Right atrium auricular region (tissue), 2 donors: ENCODE data around the gene BMPR1A. TPM values are rescaled to one million over a fixed set of nuclear protein-coding genes. Genes with fewer than 3 reads are reported as not detected.

ENCODE experiments used
- DNase-seq: peaks from one replicate; pipeline ENCODE4 v3.0.0-alpha.2; 2019; ENCODE audit warnings: low spot score
- H3K27ac ChIP-seq, 2 donors: fragments of 200-600 bp; sonication (generic); 1 replicate in 1 of 2; 2 replicates in 1 of 2; pipeline ENCODE4 v1.5.1; 2016 to 2019
- H3K27me3 ChIP-seq, 2 donors: fragments of 200-600 bp; sonication (generic); one replicate each; pipeline versions ENCODE4 v1.5.1 to v1.6.0; 2017 to 2019
- H3K36me3 ChIP-seq: fragments of 200-600 bp; sonication (generic); one replicate; pipeline ENCODE4 v1.5.1; 2016
- H3K4me1 ChIP-seq, 2 donors: fragments of 200-600 bp; sonication (generic); one replicate each; pipeline versions ENCODE4 v1.5.1 to v1.6.0; 2017 to 2019
- H3K4me3 ChIP-seq, 2 donors: fragments of 200-600 bp; sonication (generic); 1 replicate in 1 of 2; 2 replicates in 1 of 2; pipeline ENCODE4 v1.5.1; 2017 to 2019; ENCODE audit warnings: mild to moderate bottlenecking in 1 of 2, moderate library complexity in 1 of 2
- H3K9me3 ChIP-seq, 2 donors: fragments of 200-600 bp; sonication (generic); one replicate each; pipeline ENCODE4 v1.5.1; 2019
- total RNA-seq, 2 donors: library from RNA; depleted of rRNA; stranded (reverse); fragments of >200 nt; gene quantifications; one replicate each; pipeline ENCODE4 v1.1.0, GENCODE V29; 2016
- TF ChIP-seq, protein P1 (sequence below), 2 donors: fragments of 200-600 bp; sonication (generic); IDR thresholded peaks; one replicate each; pipeline ENCODE4 v1.5.1; 2019; ENCODE audit warnings: antibody characterized with exemption in 2 of 2

BMPR1A gene
- total RNA-seq, 2 donors from 2014 or later: 28.6 to 41.2 TPM

DNA sequence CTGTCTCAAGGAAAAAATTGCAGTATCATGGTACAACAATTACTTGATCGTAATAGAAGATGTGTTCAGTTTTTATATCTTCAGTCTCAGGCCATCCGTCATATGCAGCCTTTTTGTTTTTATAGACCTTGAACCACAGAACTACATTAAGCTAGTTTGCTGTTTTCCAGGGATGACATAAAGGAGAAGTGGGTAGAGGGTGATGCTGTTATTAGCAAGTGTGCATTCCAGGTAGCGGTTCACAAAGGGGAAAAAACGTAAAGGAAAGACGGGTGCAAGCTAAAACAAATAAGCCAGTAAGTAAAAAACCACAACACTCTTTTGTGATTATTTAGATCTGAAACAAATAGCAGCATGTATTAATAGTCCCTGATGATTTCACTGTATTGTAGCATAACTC lies 71.7 kb downstream of the BMPR1A start:
- Histone ChIP-seq H3K9me3 (no peaks in the 10 kb centered on the region), H3K27ac (no peak overlapping the region), H3K27me3 (no peaks in the 10 kb centered on the region), H3K4me3 (no peak overlapping the region), H3K4me1 (peaks cover 0 to 33% of the 10 kb centered on the region in 2 donors), H3K36me3 (no peaks in the 10 kb centered on the region)
- TF ChIP-seq, protein P1, sequence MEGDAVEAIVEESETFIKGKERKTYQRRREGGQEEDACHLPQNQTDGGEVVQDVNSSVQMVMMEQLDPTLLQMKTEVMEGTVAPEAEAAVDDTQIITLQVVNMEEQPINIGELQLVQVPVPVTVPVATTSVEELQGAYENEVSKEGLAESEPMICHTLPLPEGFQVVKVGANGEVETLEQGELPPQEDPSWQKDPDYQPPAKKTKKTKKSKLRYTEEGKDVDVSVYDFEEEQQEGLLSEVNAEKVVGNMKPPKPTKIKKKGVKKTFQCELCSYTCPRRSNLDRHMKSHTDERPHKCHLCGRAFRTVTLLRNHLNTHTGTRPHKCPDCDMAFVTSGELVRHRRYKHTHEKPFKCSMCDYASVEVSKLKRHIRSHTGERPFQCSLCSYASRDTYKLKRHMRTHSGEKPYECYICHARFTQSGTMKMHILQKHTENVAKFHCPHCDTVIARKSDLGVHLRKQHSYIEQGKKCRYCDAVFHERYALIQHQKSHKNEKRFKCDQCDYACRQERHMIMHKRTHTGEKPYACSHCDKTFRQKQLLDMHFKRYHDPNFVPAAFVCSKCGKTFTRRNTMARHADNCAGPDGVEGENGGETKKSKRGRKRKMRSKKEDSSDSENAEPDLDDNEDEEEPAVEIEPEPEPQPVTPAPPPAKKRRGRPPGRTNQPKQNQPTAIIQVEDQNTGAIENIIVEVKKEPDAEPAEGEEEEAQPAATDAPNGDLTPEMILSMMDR (IDR thresholded peaks at IDR 0.05): no peak
- no peak for DNase-seq

DNA sequence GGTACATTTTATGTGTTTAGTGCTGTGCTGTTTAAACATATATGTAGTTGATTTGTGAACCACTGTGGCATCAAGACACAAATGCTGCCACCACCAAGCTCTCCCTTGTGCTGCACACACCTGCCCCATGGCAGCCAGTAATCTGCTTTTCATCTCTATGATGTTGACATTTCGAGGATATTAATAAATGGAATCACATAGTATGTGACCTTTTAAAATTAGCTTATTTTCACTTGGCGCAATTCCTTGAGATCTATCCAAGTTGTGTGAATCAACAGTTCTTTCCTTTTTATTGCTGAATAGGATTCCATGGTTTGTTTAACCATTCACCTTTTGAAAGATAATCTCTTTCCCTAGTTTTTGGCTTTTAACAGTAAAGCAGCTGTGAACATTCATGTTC lies 73.1 kb downstream of the BMPR1A start:
- Histone ChIP-seq H3K27ac (no peak overlapping the region), H3K4me1 (peaks cover 0 to 20% of the 10 kb centered on the region in 2 donors), H3K9me3 (no peaks in the 10 kb centered on the region), H3K27me3 (no peaks in the 10 kb centered on the region), H3K4me3 (no peak overlapping the region), H3K36me3 (no peaks in the 10 kb centered on the region)
- TF ChIP-seq, protein P1 (IDR thresholded peaks at IDR 0.05): no peak
- no peak for DNase-seq

DNA sequence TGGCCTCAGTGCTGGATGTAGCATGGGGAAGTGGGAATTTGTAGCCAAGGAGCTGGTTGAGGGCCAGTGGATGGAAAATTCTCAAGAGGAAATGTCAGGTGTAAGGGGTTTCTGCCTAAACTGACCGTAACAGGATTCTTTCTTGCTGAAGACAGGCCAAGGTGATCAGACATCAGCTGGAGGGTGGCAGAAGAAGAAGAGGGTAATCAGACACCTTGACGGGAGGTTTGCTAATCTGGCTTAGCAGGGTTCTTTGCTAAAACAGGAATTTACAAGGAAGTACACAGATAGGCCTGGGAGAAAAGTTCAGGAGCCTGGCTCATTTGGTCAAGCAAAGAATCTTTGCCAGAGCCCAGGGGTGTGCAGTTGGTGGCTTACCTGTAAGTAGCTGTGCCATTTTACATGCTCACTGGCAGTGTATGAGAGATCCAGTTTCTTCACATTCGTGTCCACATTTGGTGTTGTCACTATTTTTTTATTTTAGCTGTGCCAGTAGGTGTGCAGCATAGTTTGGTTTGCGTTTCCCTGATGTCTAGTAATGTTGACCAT lies 73.7 kb downstream of the BMPR1A start:
- H3K9me3 ChIP-seq: no peaks in the 10 kb centered on the region
- H3K4me3 ChIP-seq: no peak overlapping the region
- no peaks in the 10 kb centered on the region for H3K27me3 ChIP-seq
- TF ChIP-seq, protein P1 (IDR thresholded peaks at IDR 0.05): no peak
- H3K4me1 ChIP-seq: peaks cover 0 to 18% of the 10 kb centered on the region in 2 donors
- no peak for DNase-seq
- no peaks in the 10 kb centered on the region for H3K36me3 ChIP-seq
- H3K27ac ChIP-seq: no peak overlapping the region

DNA sequence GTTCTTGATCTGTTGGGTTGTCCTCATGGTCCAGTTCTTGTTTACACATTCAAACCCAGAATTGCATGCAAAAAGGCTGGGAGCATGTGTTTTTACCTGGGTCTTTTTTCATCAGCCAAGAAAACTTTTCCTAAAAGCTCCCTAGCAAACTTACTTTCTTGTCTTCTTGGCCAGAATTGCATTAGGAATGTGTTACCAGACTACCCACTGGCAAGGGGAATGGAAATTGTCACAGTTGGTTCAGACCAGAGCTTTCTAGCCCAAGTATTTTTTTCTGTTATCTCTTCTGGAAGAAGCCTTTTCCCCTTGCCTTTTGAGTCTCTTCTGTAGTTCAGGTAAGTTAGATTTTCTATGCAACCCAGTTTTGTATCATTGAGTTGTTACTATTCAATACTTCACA lies 77.5 kb downstream of the BMPR1A start:
- Histone ChIP-seq H3K9me3 (no peaks in the 10 kb centered on the region), H3K27ac (no peak overlapping the region), H3K27me3 (no peaks in the 10 kb centered on the region), H3K4me1 (peaks cover 0 to 15% of the 10 kb centered on the region in 2 donors), H3K36me3 (no peaks in the 10 kb centered on the region), H3K4me3 (no peak overlapping the region)
- TF ChIP-seq, protein P1 (IDR thresholded peaks at IDR 0.05): no peak
- DNase-seq: no peak

DNA sequence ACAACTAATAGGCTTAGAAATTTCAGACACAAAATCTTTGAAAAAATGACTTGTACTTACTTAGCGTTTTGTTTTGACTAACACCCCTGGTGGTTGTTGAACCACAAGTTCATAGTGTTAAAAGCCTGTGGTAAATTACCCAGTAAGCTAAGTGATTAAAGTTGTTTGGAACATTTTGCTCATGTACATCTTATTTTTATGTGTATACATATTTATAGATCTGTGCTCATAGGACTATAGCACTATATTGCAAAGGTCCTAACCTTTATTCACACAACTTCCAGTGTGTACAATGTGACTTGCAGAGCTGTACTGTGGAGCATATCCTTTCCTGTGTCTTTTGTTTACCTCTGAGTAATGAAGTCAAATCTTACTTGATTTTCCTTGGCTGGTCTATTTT lies 79.6 kb downstream of the BMPR1A start:
- DNase-seq: no peak
- Histone ChIP-seq H3K36me3 (no peaks in the 10 kb centered on the region), H3K9me3 (no peaks in the 10 kb centered on the region), H3K4me1 (peaks cover 0 to 6% of the 10 kb centered on the region in 2 donors), H3K27ac (no peak overlapping the region), H3K27me3 (no peaks in the 10 kb centered on the region), H3K4me3 (no peak overlapping the region)
- TF ChIP-seq, protein P1 (IDR thresholded peaks at IDR 0.05): no peak

DNA sequence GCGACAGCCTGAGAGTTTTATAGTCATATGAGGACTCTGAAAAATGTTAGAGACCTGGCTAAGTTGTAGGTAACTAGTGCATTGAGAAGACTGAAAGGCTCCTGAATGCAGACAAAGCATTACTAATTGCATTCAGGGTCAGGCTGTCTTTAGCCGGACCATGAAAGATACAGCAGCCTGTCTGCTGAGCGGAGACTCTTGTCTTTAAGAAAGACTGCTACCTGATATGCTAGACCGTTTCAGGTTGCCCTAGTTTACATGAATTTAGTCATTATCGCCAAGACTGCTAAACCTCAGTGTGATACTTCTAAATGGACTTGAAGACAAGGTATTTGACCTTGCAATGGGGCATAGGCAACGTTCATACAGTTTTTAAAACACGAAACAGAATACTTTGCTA lies 81.2 kb downstream of the BMPR1A start:
- H3K27me3 ChIP-seq: no peaks in the 10 kb centered on the region
- H3K36me3 ChIP-seq: peaks cover 7% of the 10 kb centered on the region
- no peaks in the 10 kb centered on the region for H3K9me3 ChIP-seq
- H3K4me1 ChIP-seq: peaks cover 0 to 7% of the 10 kb centered on the region in 2 donors
- TF ChIP-seq, protein P1 (IDR thresholded peaks at IDR 0.05): no peak
- DNase-seq: no peak
- no peak overlapping the region for H3K27ac ChIP-seq
- H3K4me3 ChIP-seq: no peak overlapping the region
